Fibroblast of lung (primary cell): ENCODE data around the gene RIMS4. TPM values are rescaled to one million over a fixed set of nuclear protein-coding genes. Genes with fewer than 3 reads are reported as not detected.

Source experiments
- DNase-seq, 2 donors: peaks; one replicate each; pipeline versions ENCODE4 v3.0.0 to v3.0.0-alpha.2; 2010; ENCODE audit warnings: low read depth in 2 of 2
- H2AFZ ChIP-seq: 2 replicates; pipeline ENCODE4 v1.5.1; 2012; ENCODE audit warnings: low read length, control low read depth, inconsistent platforms
- H3K27ac ChIP-seq: 2 replicates; pipeline ENCODE4 v1.5.1; 2011; ENCODE audit warnings: low read length, control low read depth; ENCODE audit not compliant: insufficient read depth
- H3K27me3 ChIP-seq: 2 replicates; pipeline ENCODE4 v1.5.1; 2011; ENCODE audit warnings: mild to moderate bottlenecking, low read length; ENCODE audit not compliant: control insufficient read depth, insufficient read depth
- H3K36me3 ChIP-seq: 2 replicates; pipeline ENCODE4 v1.5.1; 2011; ENCODE audit warnings: low read length; ENCODE audit not compliant: control insufficient read depth, insufficient read depth
- H3K4me1 ChIP-seq: 2 replicates; pipeline ENCODE4 v1.5.1; 2011; ENCODE audit warnings: low read length; ENCODE audit not compliant: control insufficient read depth, insufficient read depth; ENCODE audit errors: extremely low read depth
- H3K4me2 ChIP-seq: 2 replicates; pipeline ENCODE4 v1.5.1; 2011; ENCODE audit warnings: low read length, control low read depth; ENCODE audit not compliant: insufficient read depth; ENCODE audit errors: extremely low read depth
- H3K4me3 ChIP-seq, 4 experiments: fragments of 200-600 bp in 1 of 4; sonication (generic) in 1 of 4; replicated peaks in 1 of 4; 2 replicates each; pipeline ENCODE4 v1.5.1; 2011 to 2016; ENCODE audit warnings: low read length in 4 of 4, low read depth in 3 of 4, mild to moderate bottlenecking in 3 of 4, control low read depth in 2 of 4, inconsistent platforms in 1 of 4, mixed read lengths in 1 of 4; ENCODE audit not compliant: insufficient read depth in 1 of 4; ENCODE audit errors: control extremely low read depth in 1 of 4
- H3K79me2 ChIP-seq: 2 replicates; pipeline ENCODE4 v1.5.1; 2012; ENCODE audit warnings: mild to moderate bottlenecking, low read length, inconsistent platforms; ENCODE audit not compliant: control insufficient read depth, insufficient read depth
- H3K9ac ChIP-seq: 2 replicates; pipeline ENCODE4 v1.5.1; 2011; ENCODE audit warnings: mild to moderate bottlenecking, low read length, control low read depth; ENCODE audit not compliant: insufficient read depth
- H3K9me3 ChIP-seq: 2 replicates; pipeline ENCODE4 v1.5.1; 2012; ENCODE audit warnings: low read depth, low read length; ENCODE audit not compliant: control insufficient read depth, insufficient read depth
- H4K20me1 ChIP-seq: 2 replicates; pipeline ENCODE4 v1.5.1; 2011; ENCODE audit warnings: low read length; ENCODE audit not compliant: control insufficient read depth, insufficient read depth; ENCODE audit errors: extremely low read depth
- CTCF ChIP-seq, 2 donors: IDR thresholded peaks in 1 of 2; conservative IDR thresholded peaks in 1 of 2; 1 replicate in 1 of 2; 2 replicates in 1 of 2; pipeline ENCODE4 v1.5.1; 2011 to 2012; ENCODE audit warnings: low read length in 2 of 2, control low read depth in 1 of 2, inconsistent platforms in 1 of 2, low read depth in 1 of 2, mild to moderate bottlenecking in 1 of 2
- EZH2 ChIP-seq: IDR thresholded peaks from 2 replicates; pipeline ENCODE4 v1.5.1; 2012; ENCODE audit warnings: low read length, control low read depth, mild to moderate bottlenecking; ENCODE audit errors: missing control alignments
- polyA plus RNA-seq, 2 donors: library from polyadenylated mRNA; depleted of rRNA in 1 of 2; stranded (reverse) in 1 of 2; unstranded in 1 of 2; fragments of >200 nt; gene quantifications; 2 replicates each; pipeline ENCODE4 v1.2.1, GENCODE V29; 2011 to 2012; ENCODE audit warnings: missing spikeins in 1 of 2
- total RNA-seq: library from RNA; depleted of rRNA; stranded (reverse); fragments of >200 nt; gene quantifications from 2 replicates; pipeline ENCODE4 v1.2.1, GENCODE V29; 2014

RIMS4 gene
- total and polyA plus RNA-seq, 2 donors (not counting 1 experiment from before 2014, with no cell fraction given): under 0.01 to 0.03 TPM

- no peaks in the 10 kb centered on the region for H3K36me3 ChIP-seq
- no peaks in the 10 kb centered on the region for H3K9me3 ChIP-seq
- H3K27me3 ChIP-seq: peaks cover 8% of the 10 kb centered on the region
- no peak for TF ChIP-seq EZH2
- peak in 1 of 2 donors; percentile 37 for TF ChIP-seq CTCF (conservative IDR thresholded peaks at IDR 0.05 in 1 of 2, IDR thresholded peaks at IDR 0.05 in 1 of 2; ENCODE audit: low read depth in 1 of 2, low read length in 2 of 2)
- no peak overlapping the region for H3K4me2 ChIP-seq
- no peak overlapping the region for H3K27ac ChIP-seq
- H3K4me1 ChIP-seq: no peaks in the 10 kb centered on the region
- no peak for DNase-seq
- H2AFZ ChIP-seq: no peak overlapping the region
- no peaks in the 10 kb centered on the region for H3K79me2 ChIP-seq
- no peaks in the 10 kb centered on the region for H4K20me1 ChIP-seq
- H3K4me3 ChIP-seq: no peak overlapping the region
- H3K9ac ChIP-seq: no peak overlapping the region
These were observed 9.8 kb downstream of the RIMS4 start for GRCh38 chr20:44800391-44801046.

- no peak overlapping the region for H3K4me3 ChIP-seq
- H3K79me2 ChIP-seq: no peaks in the 10 kb centered on the region
- peaks cover 8% of the 10 kb centered on the region for H3K27me3 ChIP-seq
- no peaks in the 10 kb centered on the region for H3K9me3 ChIP-seq
- no peak overlapping the region for H2AFZ ChIP-seq
- H4K20me1 ChIP-seq: no peaks in the 10 kb centered on the region
- H3K36me3 ChIP-seq: no peaks in the 10 kb centered on the region
- DNase-seq: no peak
- H3K9ac ChIP-seq: no peak overlapping the region
- H3K27ac ChIP-seq: no peak overlapping the region
- no peak overlapping the region for H3K4me2 ChIP-seq
- no peaks in the 10 kb centered on the region for H3K4me1 ChIP-seq
- TF ChIP-seq CTCF (conservative IDR thresholded peaks at IDR 0.05 in 1 of 2, IDR thresholded peaks at IDR 0.05 in 1 of 2; ENCODE audit: low read depth in 1 of 2, low read length in 2 of 2) (no peak), EZH2 (no peak)
These were observed 10.7 kb downstream of the RIMS4 start for GRCh38 chr20:44799691-44800090.

GRCh38 chr20:44796758-44797457, 13.4 kb downstream of the RIMS4 start:
- H3K79me2 ChIP-seq: no peaks in the 10 kb centered on the region
- H3K4me2 ChIP-seq: no peak overlapping the region
- no peak overlapping the region for H3K9ac ChIP-seq
- no peaks in the 10 kb centered on the region for H3K9me3 ChIP-seq
- no peak for DNase-seq
- TF ChIP-seq EZH2 (no peak), CTCF (conservative IDR thresholded peaks at IDR 0.05 in 1 of 2, IDR thresholded peaks at IDR 0.05 in 1 of 2; ENCODE audit: low read depth in 1 of 2, low read length in 2 of 2) (no peak)
- no peak overlapping the region for H3K27ac ChIP-seq
- no peak overlapping the region for H3K4me3 ChIP-seq
- H3K27me3 ChIP-seq: peaks cover 3% of the 10 kb centered on the region
- no peaks in the 10 kb centered on the region for H3K4me1 ChIP-seq
- no peaks in the 10 kb centered on the region for H3K36me3 ChIP-seq
- no peaks in the 10 kb centered on the region for H4K20me1 ChIP-seq
- H2AFZ ChIP-seq: no peak overlapping the region
